Esophagus (tissue), 2 donors: ENCODE results near the gene ACOT7. TPM values are rescaled to one million over a fixed set of nuclear protein-coding genes. Genes with fewer than 3 reads are reported as not detected.
"Not testable (repeated sequence)": the region's sequence is repeated elsewhere in the genome, so short reads cannot be mapped to it uniquely, and the experiment has no call there.

Experiments
- H3K27ac ChIP-seq, 2 donors: one replicate each; pipeline ENCODE4 v1.5.1; 2013; ENCODE audit warnings: low read depth in 2 of 2, mild to moderate bottlenecking in 2 of 2, inconsistent platforms in 1 of 2, low read length in 1 of 2, moderate library complexity in 1 of 2
- H3K27me3 ChIP-seq, 2 donors: one replicate each; pipeline ENCODE4 v1.6.1; 2013; ENCODE audit warnings: low read length in 2 of 2, control low read depth in 1 of 2, mild to moderate bottlenecking in 1 of 2; ENCODE audit not compliant: insufficient read depth in 2 of 2, control insufficient read depth in 1 of 2
- H3K36me3 ChIP-seq, 2 donors: one replicate each; pipeline ENCODE4 v1.6.1; 2013; ENCODE audit warnings: low read length in 1 of 2; ENCODE audit not compliant: control insufficient read depth in 2 of 2, insufficient read depth in 2 of 2
- H3K4me1 ChIP-seq, 2 donors: one replicate each; pipeline ENCODE4 v1.6.1; 2013; ENCODE audit warnings: low read length in 1 of 2; ENCODE audit not compliant: control insufficient read depth in 2 of 2, insufficient read depth in 2 of 2
- H3K4me3 ChIP-seq, 2 donors: one replicate each; pipeline ENCODE4 v1.5.1; 2013; ENCODE audit warnings: low read length in 2 of 2, mild to moderate bottlenecking in 2 of 2, low read depth in 1 of 2, moderate library complexity in 1 of 2
- H3K9me3 ChIP-seq, 2 donors: one replicate each; pipeline ENCODE4 v1.6.1; 2013; ENCODE audit warnings: mild to moderate bottlenecking in 2 of 2, low read depth in 1 of 2, low read length in 1 of 2, moderate library complexity in 1 of 2; ENCODE audit not compliant: control insufficient read depth in 2 of 2, insufficient read depth in 1 of 2
- WGBS, 2 donors: extraction: QIAGEN DNeasy Blood & Tissue Kit; methylation state at CpG; one replicate each; pipeline ENCODE4 v1.1.7; 2013; 5-methylcytosine and 5-hydroxymethylcytosine counted together
- polyA plus RNA-seq, 2 donors: library from polyadenylated mRNA; stranded (reverse); fragments of 200-250 nt; gene quantifications; one replicate each; pipeline ENCODE4 v1.2.3, GENCODE V29; 2013
- donor health status: healthy with polysubstance abuse.
- donor health status: Bipolar disorder and iron deficiency.

ACOT7 gene
- polyA plus RNA-seq, 2 donors: 12.3 to 39.7 TPM

- no peaks in the 10 kb centered on the region for H3K9me3 ChIP-seq
- no peaks in the 10 kb centered on the region for H3K36me3 ChIP-seq
- no peaks in the 10 kb centered on the region for H3K4me1 ChIP-seq
- 73 to 74% methylated on average over 6 of the region's 6 CpGs for WGBS, 2 donors
- H3K4me3 ChIP-seq: no peak overlapping the region
- no peak overlapping the region for H3K27ac ChIP-seq
- no peaks in the 10 kb centered on the region for H3K27me3 ChIP-seq
These were observed 14.5 kb upstream of the ACOT7 start for GRCh38 chr1:6408023-6408422.

DNA sequence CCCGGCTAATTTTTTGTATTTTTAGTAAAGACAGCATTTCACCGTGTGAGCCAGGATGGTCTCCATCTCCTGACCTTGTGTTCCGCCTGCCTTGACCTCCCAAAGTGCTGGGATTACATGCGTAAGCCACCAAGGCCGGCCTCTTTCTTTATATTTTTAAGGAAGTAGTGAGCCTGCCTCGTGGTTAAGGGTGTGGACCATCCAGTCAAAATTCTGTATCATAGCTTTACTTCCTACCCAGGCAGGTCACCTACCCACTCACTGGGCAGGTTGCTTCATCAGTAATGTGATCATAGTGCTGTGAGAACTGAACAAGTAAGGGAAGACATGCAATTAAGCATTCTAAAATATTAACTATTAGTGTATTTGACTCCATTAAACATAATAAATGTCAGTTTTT, 8.1 kb upstream of the ACOT7 start:
- H3K9me3 ChIP-seq: no peaks in the 10 kb centered on the region
- 59 to 62% methylated on average over 6 of the region's 6 CpGs for WGBS, 2 donors
- no peaks in the 10 kb centered on the region for H3K27me3 ChIP-seq
- no peak overlapping the region for H3K27ac ChIP-seq
- no peak overlapping the region for H3K4me3 ChIP-seq
- H3K4me1 ChIP-seq: no peaks in the 10 kb centered on the region
- no peaks in the 10 kb centered on the region for H3K36me3 ChIP-seq

- WGBS, 2 donors: 92 to 93% methylated on average over 3 of the region's 3 CpGs
- Histone ChIP-seq H3K4me3 (no peak overlapping the region), H3K4me1 (no peaks in the 10 kb centered on the region), H3K27ac (no peak overlapping the region), H3K36me3 (no peaks in the 10 kb centered on the region), H3K9me3 (no peaks in the 10 kb centered on the region), H3K27me3 (no peaks in the 10 kb centered on the region)
These were observed 5.7 kb upstream of the ACOT7 start for GRCh38 chr1:6399294-6399693.

GRCh38 chr1:6397844-6398441, 4.4 kb upstream of the ACOT7 start:
- H3K9me3 ChIP-seq: no peaks in the 10 kb centered on the region
- H3K27me3 ChIP-seq: no peaks in the 10 kb centered on the region
- no peaks in the 10 kb centered on the region for H3K4me1 ChIP-seq
- no peak overlapping the region for H3K27ac ChIP-seq
- WGBS, 2 donors: 70 to 74% methylated on average over 10 of the region's 10 CpGs
- no peak overlapping the region for H3K4me3 ChIP-seq
- no peaks in the 10 kb centered on the region for H3K36me3 ChIP-seq

- H3K9me3 ChIP-seq: no peaks in the 10 kb centered on the region
- H3K27me3 ChIP-seq: no peaks in the 10 kb centered on the region
- peaks cover 0 to 7% of the 10 kb centered on the region in 2 donors for H3K4me1 ChIP-seq
- H3K27ac ChIP-seq: no peak overlapping the region
- H3K36me3 ChIP-seq: no peaks in the 10 kb centered on the region
- no peak overlapping the region for H3K4me3 ChIP-seq
These were observed 3.4 kb upstream of the ACOT7 start for GRCh38 chr1:6396998-6397397.

DNA sequence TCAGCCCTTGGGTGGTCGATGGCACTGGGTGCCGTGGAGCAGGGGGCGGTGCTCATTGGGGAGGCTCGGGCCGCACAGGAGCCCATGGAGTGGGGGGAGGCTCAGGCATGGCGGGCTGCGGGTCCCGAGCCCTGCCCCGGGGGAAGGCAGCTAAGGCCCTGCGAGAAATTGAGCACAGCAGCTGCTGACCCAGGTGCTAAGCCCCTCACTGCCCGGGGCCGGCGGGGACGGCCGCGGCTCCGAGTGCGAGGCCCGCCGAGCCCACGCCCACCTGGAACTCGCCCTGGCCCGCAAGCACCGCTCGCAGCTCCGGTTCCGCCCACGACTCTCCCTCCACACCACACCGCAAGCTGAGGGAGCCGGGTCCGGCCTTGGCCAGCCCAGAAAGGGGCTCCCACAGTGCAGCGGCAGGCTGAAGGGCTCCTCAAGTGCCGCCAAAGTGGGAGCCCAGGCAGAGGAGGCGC, 2.2 kb upstream of the ACOT7 start:
- not testable (repeated sequence) for H3K27ac ChIP-seq, H3K27me3 ChIP-seq, H3K4me1 ChIP-seq, H3K9me3 ChIP-seq, H3K4me3 ChIP-seq, H3K36me3 ChIP-seq
- 89 to 94% methylated on average over 22 to 34 of the region's 34 CpGs for WGBS, 2 donors

DNA sequence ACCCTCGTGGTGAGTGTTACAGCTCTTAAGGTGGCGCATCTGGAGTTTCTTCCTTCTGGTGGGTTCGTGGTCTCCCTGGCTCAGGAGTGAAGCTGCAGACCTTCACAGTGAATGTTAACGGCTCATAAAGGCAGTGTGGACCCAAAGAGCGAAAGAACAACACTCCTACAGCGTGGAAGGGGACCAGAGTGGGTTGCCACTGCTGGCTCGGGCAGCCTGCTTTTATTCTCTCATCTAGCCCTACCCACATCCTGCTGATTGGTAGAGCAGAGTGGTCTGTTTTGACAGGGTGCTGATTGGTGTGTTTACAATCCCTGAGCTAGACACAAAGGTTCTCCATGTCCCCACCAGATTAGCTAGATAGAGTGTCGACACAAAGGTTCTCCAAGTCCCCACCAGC, 1.6 kb upstream of the ACOT7 start:
- H3K27me3 ChIP-seq, H3K27ac ChIP-seq, H3K9me3 ChIP-seq, H3K36me3 ChIP-seq, H3K4me1 ChIP-seq, H3K4me3 ChIP-seq: not testable (repeated sequence)
- WGBS, 2 donors: 87 to 89% methylated on average over 8 of the region's 8 CpGs

DNA sequence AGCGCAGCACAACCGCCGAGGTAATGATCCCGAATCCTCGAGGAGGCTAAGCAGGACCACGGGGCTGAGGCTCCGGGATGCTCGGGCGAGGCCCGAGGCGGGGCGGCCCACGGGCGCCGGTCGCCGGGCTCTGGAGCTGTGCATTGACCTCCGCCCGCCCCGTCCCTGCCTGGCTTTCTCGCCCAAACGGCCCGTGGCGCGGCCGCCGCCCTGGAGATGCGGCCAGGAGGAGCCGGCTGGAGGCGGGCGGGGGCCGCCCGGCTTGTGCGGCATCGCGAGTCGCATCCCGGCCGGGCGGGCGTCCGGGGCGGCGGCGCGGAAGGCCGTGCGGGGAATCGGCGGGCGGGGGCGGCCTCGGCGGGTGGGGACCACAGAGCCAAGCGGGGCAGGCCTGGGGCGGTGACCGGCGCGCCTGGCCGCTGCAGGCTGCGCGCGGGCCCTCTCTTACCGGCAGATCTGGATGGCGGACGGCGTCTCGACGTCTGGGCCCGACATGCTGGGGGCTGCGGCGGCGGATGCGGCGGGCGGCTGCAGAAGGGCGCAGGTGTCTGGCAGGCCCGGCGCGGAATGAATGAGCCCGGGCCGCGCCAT, 663 bp downstream of the ACOT7 start:
- Histone ChIP-seq H3K27me3 (no peaks in the 10 kb centered on the region), H3K36me3 (no peaks in the 10 kb centered on the region), H3K9me3 (no peaks in the 10 kb centered on the region), H3K4me3 (peak overlapping the region; percentile 58 to 76), H3K4me1 (peaks cover 0 to 9% of the 10 kb centered on the region in 2 donors), H3K27ac (peak overlapping the region; percentile 81 to 99)
- WGBS, 2 donors: 1% methylated on average over 73 to 83 of the region's 83 CpGs

GRCh38 chr1:6391951-6392808, 1.4 kb downstream of the ACOT7 start:
- WGBS, 2 donors: 41 to 44% methylated on average over 16 of the region's 16 CpGs
- Histone ChIP-seq H3K4me3 (peak overlapping the region; percentile 58 to 76), H3K27ac (no peak overlapping the region), H3K27me3 (no peaks in the 10 kb centered on the region), H3K36me3 (no peaks in the 10 kb centered on the region), H3K9me3 (no peaks in the 10 kb centered on the region), H3K4me1 (peaks cover 0 to 9% of the 10 kb centered on the region in 2 donors)
